ENCODE results near the gene MMS19.
A peak's percentile ranks its signal among the peaks of the same experiment; 100 is the strongest.
"Not testable (repeated sequence)": the region's sequence is repeated elsewhere in the genome, so short reads cannot be mapped to it uniquely, and the experiment has no call there.

MMS19 gene

GRCh38 chr10:97475936-97476594 lies 22.2 kb downstream of the MMS19 start:
- no peak overlapping the region for H3K4me3 ChIP-seq (ENCODE audit: low read length)
- peak; percentile 57 for DNase-seq (ENCODE audit: low read depth)
- TF ChIP-seq, protein P1, sequence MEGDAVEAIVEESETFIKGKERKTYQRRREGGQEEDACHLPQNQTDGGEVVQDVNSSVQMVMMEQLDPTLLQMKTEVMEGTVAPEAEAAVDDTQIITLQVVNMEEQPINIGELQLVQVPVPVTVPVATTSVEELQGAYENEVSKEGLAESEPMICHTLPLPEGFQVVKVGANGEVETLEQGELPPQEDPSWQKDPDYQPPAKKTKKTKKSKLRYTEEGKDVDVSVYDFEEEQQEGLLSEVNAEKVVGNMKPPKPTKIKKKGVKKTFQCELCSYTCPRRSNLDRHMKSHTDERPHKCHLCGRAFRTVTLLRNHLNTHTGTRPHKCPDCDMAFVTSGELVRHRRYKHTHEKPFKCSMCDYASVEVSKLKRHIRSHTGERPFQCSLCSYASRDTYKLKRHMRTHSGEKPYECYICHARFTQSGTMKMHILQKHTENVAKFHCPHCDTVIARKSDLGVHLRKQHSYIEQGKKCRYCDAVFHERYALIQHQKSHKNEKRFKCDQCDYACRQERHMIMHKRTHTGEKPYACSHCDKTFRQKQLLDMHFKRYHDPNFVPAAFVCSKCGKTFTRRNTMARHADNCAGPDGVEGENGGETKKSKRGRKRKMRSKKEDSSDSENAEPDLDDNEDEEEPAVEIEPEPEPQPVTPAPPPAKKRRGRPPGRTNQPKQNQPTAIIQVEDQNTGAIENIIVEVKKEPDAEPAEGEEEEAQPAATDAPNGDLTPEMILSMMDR (IDR thresholded peaks at IDR 0.05; ENCODE audit: insufficient read depth, low read depth, low read length, missing control alignments), result no peak

GRCh38 chr10:97474918-97475317 lies 23.3 kb downstream of the MMS19 start:
- DNase-seq (ENCODE audit: low read depth), result no peak
- TF ChIP-seq, protein P1 (IDR thresholded peaks at IDR 0.05; ENCODE audit: insufficient read depth, low read depth, low read length, missing control alignments), result no peak
- no peak overlapping the region for H3K4me3 ChIP-seq (ENCODE audit: low read length)

GRCh38 chr10:97468781-97469180 lies 29.4 kb downstream of the MMS19 start:
- not testable (repeated sequence) for DNase-seq (ENCODE audit: low read depth); H3K4me3 ChIP-seq (ENCODE audit: low read length)

GRCh38 chr10:97468162-97468561 lies 30.1 kb downstream of the MMS19 start:
- TF ChIP-seq, protein P1 (IDR thresholded peaks at IDR 0.05; ENCODE audit: insufficient read depth, low read depth, low read length, missing control alignments), result no peak
- peak; percentile 75 for DNase-seq (ENCODE audit: low read depth)
- no peak overlapping the region for H3K4me3 ChIP-seq (ENCODE audit: low read length)

GRCh38 chr10:97466755-97467154 lies 31.5 kb downstream of the MMS19 start:
- peak; percentile 78 for DNase-seq (ENCODE audit: low read depth)
- TF ChIP-seq, protein P1 (IDR thresholded peaks at IDR 0.05; ENCODE audit: insufficient read depth, low read depth, low read length, missing control alignments), result no peak
- H3K4me3 ChIP-seq (ENCODE audit: low read length), result no peak overlapping the region

DNA sequence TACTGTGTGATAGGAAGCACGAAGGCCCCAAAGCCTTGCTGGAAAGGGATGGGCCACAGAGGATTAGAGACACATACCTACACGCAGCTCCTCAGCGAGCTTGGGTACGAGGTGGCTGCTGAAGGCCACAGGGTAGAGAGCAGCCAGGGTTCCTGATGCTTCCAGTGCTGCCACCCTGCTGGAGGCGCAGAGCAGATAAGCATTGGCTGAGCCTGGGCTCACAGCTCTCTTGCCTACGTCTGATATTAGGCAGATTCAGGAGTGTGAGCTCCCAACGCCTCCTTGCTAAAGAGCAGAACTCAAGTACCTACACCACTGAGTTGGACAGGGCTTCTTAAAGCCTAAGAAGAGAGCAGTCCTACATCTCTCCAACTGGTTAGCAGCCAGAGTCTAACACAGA lies 32.2 kb downstream of the MMS19 start:
- no peak overlapping the region for H3K4me3 ChIP-seq (ENCODE audit: low read length)
- TF ChIP-seq, protein P1 (IDR thresholded peaks at IDR 0.05; ENCODE audit: insufficient read depth, low read depth, low read length, missing control alignments), result no peak
- DNase-seq (ENCODE audit: low read depth), result no peak

GRCh38 chr10:97464226-97464625 lies 34.0 kb downstream of the MMS19 start:
- no peak for DNase-seq (ENCODE audit: low read depth)
- TF ChIP-seq, protein P1 (IDR thresholded peaks at IDR 0.05; ENCODE audit: insufficient read depth, low read depth, low read length, missing control alignments), result no peak
- no peak overlapping the region for H3K4me3 ChIP-seq (ENCODE audit: low read length)
